HG02759 (cell line): ENCODE data around the gene RARRES2.

Source experiments
- ATAC-seq: cut with Tn5 transposase; IDR thresholded peaks from one replicate; pipeline ENCODE4 v1.9.1; 2021; ENCODE audit warnings: mild to moderate bottlenecking, moderate library complexity; ENCODE audit not compliant: unreplicated experiment

RARRES2 gene

DNA sequence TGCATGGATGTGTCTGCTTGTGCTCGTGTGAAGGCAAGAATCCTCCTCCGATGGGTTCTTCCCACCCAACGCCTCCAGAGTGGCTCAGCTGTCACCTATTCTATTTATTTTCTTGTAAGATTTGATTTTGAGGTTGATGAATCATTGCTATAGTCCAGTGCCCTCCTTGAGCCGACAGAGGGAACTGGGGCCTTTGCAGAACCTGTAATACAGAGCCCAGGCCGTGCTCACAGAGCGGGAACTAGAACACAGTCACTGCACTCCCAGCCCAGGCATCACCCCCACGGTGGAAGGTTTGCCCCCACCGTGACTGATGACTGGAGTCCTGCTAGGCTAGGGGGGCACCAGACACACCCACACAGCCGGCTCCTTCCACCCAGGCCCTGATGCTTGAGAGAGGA lies 2.0 kb downstream of the RARRES2 start:
- ATAC-seq: peak; percentile 39

DNA sequence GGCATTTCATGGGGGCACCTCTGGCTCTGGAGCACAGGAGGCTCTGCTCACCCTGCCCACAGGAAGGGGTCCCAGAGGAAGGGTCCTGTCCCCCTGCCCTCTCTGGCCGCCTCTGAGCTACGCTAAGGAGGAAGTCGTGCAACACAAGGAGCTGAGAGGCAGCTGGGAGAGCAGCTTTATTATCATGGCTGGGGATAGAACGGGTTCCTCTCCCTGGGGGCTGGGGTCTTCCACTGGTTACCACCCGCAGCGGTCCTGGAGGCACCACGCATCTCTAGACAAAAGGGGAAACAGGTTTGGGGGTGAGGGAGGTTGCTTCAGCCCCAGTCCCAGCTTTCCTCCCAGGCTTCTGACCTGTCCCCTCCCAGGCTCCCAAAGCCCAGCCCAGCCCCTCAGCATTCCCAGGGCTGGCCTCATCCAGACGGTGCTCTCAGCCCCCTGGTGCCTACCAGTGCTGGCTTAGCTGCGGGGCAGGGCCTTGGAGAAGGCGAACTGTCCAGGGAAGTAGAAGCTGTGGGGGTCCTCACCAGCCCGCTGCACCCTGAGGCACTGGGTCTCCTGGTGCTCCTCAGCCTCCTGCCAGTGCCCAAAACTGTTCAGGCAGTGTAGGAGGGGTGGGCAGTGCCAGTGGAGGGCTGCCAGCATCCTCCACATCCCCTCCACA lies 3.1 kb downstream of the RARRES2 start:
- no peak for ATAC-seq

DNA sequence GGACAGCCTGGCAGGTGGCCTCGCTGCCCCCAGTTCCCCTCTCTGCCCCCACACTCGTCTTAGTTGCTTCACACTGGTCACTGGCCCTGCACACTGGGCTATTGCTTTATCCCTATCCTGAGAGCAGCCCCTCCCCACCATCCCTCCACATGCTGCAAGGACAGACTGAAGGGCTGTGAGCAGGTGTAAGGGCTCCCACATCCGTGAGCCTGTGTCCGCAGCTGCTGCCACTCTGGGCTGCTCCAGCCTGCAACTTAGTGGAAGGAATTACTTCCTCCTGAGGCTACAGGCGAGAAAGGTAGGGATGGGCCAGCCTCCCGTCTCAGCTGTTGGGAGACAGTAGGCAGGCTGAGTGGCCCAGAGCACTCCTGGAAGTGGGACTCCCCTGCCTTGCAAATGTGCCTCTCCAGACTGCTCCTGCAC lies 3.8 kb downstream of the RARRES2 start:
- ATAC-seq: no peak

DNA sequence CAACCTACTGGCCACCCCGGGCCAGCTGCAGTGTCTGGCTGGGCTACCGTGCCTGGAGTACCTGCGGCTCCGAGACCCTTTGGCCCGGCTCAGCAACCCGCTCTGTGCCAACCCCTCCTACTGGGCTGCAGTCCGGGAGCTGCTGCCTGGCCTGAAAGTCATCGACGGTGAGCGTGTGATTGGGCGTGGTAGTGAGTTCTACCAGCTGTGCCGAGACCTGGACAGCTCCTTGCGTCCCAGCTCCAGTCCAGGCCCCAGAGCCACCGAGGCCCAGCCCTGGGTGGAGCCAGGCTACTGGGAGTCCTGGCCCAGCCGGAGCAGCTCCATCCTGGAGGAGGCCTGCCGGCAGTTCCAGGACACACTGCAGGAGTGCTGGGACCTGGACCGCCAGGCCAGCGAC lies 4.2 kb downstream of the RARRES2 start:
- no peak for ATAC-seq

DNA sequence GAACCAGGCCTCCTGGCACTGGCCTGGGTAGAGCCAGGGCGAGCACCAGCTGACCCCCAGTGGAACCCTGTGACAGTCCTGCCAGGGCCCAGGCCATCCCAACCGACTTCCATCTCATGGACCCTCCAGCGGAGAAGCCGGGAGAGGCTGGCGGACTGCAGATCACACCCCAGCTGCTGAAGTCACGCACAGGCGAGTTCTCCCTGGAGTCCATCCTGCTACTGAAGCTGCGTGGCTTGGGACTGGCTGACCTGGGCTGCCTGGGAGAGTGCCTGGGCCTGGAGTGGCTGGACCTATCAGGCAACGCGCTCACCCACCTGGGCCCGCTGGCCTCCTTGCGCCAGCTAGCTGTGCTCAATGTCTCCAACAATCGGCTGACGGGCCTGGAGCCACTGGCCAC lies 4.7 kb downstream of the RARRES2 start:
- ATAC-seq: no peak

DNA sequence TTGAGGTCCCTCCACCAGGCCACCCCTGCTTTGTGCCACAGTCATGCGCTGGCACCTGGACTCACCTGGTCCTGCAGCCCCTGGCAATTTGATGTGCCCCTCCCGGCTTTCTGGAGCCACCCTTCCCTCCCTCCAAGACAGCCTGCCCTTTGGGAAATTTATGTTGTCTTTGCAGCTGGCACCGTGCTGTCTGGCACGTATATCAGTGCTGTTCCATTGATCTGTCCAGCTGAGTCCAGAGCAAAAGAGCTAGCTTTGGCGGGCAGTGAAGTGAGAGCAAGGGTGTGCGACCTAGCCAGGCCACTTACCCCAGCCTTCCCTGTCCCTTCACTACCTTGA lies 5.7 kb downstream of the RARRES2 start:
- no peak for ATAC-seq

DNA sequence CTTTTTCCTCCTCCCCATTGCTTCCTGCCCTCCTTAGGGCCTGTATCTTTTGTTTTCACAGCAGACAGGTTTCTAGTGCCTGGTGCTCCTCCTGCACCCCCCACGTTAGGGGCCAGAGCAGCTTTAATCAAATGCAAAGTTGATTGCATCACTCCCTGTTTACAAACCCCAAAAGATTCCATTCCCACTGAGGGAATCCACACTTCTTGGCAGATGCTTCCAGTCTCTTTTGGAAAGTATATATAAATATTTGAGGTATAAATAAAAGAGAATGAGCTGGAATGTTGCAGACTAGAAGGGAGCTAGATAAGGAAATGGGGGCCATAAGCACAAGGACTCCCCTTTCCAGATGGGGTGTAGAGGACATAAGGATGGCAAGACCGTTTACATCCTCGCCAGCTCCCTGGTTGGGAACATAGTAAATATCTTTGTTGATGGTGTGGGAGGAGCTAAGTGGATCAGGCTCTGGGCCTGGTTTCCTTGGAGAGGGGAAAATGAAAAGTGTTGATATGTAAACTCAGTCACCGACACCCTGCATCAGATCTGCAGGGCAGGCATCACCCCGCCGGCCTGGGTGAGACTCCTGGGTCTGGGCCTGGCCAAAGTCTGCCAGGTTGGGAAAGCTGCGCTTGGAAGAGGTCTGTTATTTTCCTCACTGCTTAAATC lies 6.2 kb downstream of the RARRES2 start:
- ATAC-seq: no peak

DNA sequence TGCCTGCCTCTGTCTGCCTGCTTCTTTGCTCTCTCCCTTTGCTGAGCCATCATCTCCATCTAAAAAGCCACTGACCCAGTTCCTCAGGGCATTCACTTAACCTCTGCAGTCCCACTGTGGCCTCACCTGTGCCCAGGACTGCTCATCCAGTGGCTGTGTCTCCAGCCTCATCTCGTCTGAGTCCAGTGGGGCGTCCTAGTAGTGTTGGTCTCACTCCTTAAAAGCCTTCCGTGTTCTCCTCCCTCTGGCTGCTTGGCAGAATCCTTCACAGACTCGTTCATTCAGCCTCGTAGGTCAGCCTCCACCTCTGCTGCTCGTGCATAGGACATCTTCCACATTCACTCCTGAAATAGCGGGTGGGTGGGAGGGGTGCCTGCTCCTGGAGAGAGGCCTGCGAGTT lies 7.3 kb downstream of the RARRES2 start:
- ATAC-seq: no peak

DNA sequence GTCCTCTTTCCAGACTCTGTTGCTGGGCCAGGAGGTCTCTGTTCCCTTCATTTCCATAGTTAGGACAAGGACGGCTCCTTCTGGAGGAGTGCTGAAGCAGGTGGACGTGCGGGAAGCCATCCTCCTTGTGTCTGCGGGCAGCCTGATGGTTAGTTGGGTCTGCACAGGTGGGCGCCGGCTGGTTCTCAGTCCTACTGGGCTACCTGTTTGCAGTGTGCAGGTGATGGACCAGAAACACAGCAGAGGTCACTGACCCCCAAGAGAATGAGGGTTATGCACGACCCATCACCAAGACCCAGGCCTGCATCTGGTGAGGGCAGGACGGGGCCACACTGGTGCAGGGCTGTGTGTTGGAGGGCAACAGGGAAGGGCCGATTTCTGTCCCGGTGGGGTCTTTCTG lies 7.8 kb downstream of the RARRES2 start:
- no peak for ATAC-seq

DNA sequence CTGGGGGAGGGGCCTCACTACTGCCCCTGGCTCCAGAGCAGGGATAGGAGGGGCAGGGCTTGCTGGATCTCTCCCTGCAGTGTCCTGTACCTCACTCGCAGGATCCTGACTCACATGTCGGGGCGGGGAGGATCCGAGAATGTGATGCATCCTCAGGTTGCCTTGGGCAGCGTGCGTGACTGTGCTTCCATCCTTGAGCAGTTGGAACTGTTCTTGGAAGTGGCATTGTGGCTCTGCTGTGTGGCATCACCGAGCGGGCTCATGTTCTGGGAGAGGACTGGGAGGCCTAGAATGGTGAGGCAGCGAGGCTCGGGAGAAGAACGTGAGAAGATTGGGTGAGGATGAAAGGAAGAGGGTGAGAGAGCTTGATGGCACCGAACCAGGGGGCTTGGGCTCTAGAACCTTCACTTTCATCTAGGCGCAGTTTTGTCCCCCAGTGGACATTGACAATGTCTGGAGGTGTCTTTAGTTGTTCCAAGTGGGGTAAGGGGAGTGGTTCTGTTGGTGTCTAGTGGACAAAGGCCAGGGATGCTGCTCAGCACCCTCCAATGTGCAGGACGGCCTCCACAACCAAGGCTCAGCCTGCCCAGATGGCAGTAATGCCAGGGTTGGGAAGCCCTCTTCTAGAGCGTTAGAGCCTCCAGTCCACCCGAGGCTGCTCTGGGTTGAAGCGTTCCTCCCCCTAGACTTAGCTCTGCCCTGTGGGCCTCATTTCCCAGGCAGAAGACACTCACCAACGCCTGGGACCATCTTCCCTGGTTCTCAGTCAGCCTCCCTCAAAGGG lies 8.4 kb downstream of the RARRES2 start:
- ATAC-seq: no peak

DNA sequence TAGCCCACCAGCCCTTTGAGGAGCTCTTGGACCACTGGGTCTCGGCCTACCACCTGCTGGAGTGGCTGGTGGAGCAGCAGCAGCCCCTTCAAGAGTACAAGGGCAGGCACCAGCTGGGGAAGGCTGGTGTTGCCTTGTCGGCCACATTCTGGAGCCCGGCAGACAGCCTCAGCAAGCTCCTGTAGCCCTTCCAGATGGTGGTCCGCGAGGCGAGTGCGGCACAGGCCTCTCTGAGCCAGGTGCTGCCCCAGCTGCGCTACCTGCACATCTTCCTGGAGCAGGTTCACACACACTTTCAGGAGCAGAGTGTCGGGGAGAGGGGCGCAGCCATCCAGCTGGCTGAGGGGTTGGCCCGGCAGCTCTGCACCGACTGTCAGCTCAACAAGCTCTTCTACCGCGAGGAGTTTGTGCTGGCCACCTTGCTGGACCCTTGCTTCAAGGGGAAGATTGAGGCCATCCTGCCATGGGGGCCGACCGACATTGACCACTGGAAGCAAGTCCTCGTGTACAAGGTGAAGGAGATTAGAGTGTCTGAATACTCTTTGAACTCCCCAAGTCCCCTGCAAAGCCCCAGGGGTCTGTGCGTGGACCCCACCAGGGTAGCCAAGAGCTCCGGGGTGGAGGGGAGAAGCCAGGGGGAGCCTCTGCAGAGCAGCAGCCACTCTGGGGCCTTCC lies 11.1 kb downstream of the RARRES2 start:
- ATAC-seq: no peak

DNA sequence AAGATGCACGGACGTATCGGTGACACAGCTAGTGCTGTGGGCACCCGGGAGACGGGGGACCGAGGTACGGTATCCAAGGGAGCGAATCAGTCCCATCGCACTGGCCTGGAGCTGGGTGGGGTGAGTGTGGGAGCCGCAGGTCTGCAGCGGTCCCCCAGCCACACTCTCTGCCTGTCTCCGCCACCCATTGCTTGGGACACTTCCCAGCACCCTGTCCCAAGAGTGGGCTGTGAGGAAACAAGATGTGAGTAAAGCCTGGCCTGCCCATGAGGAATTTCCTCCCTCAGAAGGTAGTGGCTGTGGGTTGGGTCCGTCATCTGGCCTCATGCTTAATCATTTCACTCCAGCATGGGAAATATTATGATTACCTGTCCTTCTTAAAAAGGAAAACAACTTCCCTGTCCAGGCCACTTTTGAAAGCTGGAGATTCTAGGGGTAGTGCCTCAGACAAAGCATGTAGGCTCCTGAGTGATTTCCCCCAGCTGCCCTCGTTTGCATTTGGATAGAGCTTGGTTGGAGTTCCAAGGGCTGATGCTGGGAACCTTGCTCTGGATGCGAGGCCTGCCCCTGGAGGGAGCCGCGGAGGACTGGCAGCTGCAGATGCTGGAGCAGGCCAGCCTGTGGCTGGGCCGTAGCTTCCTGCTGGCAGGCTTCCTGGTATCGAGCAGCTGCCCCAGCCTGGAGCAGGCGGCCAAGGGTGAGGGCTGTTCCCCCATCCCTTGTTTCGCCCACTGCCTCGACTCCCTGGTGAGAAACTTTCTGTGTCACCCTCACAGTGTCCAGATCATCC lies 11.9 kb downstream of the RARRES2 start:
- no peak for ATAC-seq

DNA sequence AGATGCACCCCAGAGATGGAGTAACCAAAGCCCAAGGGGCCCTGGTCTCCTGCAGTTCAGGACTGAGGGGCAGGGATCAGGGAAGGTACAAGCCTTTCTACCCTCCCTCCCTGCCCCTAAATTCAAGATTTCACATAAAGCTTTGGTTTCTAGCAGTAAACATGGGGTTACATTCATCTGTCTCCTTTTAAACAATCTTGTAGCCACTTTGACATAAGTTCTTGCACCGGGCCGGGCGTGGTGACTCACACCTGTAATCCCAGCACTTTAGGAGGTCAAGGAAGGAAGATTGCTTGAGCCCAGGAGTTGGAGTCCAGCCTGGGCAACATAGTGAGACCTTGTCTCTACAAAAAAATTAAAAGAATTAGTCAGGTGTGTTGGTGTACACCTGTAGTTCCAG lies 14.1 kb downstream of the RARRES2 start:
- no peak for ATAC-seq

DNA sequence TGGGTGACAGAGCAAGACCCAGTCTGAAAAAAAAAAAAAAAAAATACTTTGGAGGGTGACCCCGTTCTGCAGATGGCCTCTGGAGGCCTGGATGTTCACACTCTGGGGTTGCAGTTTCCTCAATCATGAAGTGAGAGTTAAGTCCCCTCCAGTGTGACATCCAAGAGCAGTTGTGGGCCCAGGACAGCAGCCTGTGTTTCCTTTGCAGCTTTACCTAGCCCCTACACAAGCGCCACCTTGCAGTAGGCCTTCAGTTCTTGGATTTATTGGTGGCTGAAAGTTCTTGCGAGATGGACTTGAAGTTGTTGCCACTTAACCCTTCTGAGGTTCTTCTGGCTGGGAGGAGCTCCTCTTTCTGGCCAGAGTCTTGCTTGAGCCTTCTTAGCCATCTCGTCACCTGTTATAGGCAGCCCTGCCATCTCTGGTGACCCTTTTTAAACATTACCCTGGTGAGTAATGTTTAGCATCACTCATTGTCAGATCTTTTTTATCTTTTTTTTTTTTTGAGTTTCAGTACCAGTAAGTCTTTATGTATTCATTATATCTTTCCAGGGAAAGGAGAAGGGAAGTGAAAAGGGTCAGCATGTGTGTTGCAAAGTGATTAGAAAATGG lies 14.7 kb downstream of the RARRES2 start:
- ATAC-seq: no peak

DNA sequence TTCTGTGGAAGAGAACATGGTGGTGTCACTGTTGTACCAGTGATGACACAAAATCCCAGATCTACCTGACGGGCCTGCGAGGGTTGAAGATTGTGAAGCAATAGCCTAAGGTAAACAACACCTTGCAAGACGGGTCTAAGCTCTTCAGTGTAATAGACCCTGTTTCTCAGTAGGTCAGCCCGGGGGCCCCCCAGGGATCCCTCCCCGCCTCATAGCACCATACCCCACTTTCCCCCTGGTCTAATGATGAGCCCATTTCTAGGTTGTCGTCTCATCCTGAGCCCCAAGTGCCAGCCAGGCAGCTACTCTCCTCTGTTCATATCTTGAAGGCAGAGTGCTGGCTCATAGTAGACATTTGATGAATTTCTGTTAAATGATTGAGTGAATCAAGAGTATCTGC lies 15.5 kb downstream of the RARRES2 start:
- no peak for ATAC-seq

DNA sequence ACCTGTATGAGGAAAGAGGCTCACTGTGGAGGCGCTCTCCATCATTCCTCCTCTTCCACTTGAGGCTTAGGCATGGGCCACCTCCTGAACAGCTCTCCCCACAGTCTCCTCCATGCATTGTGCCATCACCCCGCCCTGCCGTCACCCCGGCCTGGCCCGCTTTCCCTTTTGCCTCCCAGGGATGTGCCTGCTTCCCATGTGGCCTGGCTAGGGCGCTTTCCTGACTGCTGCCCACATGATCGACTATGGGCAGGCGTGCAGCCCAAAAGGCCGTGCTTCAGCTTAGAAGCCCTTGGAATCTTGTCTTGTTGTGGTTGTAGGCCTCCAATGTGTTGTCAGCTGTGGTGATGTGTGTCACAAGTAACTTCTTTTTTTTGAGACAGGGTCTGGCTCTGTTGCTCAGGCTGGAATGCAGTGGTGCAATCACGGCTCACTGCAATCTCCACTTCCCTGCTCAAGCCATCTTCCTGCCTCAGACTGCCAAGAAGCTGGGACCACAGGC lies 16.3 kb downstream of the RARRES2 start:
- no peak for ATAC-seq

DNA sequence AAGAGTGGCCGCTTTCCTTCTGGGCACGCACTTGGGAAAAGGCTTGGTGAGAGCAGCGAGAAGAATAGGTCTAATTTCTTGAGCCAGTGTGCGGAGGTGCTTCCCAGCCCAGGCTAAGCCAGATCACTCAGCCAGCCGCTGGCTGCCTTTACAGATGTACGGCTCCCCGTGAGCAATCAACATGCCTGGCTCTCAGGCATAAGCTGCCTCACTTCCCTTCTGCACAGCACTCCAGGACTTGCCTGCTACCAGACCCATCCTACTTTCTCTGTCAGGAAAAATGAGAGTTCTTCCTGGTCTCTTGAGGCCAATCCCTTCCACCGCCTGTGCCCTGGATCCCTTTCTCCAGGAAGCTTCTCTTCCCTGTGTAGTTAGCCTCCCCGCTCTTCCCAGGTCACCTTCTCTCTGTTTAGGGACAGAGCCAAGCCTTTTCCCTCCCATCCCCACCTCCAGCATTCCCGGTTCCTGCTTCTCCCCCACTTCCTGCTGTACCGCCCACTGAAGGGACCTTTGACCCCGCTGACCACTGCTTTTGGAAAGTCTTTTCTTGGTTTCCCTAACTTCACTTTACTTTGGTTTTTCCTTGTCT lies 17.0 kb downstream of the RARRES2 start:
- ATAC-seq: no peak

DNA sequence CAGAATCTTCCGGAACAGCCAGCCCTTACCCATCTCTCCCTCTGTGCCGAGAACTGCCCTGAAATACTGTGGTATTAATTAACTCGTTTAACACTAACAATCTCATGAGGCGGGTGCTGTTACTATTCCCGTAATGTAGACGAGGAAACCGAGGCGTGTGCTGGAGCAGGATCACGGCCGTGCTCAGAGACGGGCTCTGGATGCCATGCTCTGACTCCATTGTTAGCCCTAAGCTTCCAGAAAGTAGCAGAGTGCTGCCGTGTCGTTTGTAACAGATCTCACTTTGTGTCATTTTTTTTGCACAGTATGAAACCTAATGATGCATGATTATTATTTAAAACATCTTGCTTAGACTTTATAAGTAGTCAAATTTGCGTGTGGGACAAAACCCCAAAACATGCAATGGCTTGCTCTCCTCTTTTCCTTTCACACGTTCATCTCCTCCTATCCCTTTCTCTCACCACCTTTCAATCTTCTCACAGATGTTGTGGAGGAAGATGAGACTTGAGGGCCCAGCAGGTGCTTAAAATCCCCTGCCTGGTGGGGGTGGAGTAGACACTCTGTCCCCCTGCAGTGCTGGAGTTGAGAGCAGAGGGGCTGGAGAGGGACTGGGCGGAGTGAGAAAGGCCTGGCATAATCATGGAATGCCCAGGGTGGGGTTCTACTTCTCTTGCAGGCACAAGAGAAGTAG lies 17.6 kb downstream of the RARRES2 start:
- ATAC-seq: no peak
